Effector CD8-positive, alpha-beta T cell (primary cell): ENCODE measurements around the gene GNG2.
A peak's percentile ranks its signal among the peaks of the same experiment; 100 is the strongest.

ENCODE experiments used
- DNase-seq: peaks from one replicate; lab custom pipeline; 2025; lab: John Stamatoyannopoulos, UW

GNG2 gene

DNA sequence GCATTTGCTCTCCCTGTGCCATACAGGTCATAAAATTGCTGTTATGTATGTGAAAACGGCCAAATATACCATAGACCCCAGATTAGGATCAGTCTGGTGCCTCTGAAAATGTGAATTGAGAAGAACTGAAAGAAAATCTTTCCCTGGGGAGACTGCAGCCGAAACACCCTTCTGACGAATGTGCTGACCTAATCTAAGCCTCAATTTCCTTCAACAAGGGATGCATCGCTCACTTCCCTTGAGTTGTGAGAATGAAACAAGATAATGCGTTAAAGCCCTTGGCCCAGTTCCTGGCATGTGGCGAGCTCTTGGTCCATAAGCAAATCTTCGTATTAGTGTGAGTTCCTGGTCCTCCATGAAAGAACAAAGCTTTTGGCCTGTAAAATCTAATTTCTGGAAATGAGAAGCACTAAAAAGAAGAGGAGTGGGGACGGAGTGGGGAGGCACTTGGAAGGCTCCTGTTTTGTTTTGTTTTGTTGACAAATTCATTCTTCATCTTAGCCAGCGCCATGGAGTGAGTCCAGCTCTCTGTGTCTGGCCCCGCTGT lies 79.4 kb downstream of the GNG2 start:
- DNase-seq, result no peak

DNA sequence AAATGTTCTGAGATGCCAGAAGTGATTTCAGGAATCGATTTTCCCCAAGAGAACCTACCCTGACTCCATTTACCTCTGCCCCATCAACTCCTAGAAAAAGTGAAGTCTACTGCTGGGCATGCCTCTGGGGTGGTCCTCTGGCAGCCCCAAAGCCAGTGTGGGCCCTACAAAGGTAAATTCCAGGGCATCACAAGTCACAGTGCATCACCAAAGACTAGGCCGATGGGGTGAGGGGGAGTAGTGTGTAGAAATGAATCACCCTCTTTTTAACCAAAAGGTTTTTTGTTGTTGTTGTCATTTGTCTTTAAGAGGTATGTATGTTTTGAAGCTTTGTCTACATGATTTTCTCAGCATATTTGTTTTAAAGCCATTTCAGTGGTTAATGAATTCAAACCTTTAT lies 82.6 kb downstream of the GNG2 start:
- no peak for DNase-seq

DNA sequence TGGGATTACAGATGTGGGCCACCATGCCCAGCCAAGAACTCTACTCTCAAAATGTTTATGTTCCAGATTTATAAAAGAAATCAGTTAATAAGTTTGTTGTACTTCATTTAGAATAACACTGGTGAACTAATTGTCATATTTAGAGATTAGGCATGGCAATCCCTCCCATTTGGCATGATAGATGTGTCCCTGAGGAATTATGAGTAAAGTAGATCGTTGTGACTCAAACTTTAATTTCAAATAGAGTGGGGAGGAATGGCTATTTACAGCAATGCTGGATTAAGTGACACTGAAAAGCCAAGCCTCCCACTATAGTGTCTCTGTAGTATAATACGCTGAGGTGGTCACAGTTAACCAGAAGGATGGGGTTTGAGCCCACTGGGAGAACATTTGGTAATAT lies 89.6 kb downstream of the GNG2 start:
- DNase-seq, result no peak

GRCh38 chr14:51951656-51952055 lies 91.2 kb downstream of the GNG2 start:
- DNase-seq, result no peak

- DNase-seq, result no peak
Measured at GRCh38 chr14:51954031-51954430, 93.6 kb downstream of the GNG2 start.

- no peak for DNase-seq
Measured at GRCh38 chr14:51954657-51955056, 94.2 kb downstream of the GNG2 start.

GRCh38 chr14:51957950-51958349 lies 97.5 kb downstream of the GNG2 start:
- no peak for DNase-seq

DNA sequence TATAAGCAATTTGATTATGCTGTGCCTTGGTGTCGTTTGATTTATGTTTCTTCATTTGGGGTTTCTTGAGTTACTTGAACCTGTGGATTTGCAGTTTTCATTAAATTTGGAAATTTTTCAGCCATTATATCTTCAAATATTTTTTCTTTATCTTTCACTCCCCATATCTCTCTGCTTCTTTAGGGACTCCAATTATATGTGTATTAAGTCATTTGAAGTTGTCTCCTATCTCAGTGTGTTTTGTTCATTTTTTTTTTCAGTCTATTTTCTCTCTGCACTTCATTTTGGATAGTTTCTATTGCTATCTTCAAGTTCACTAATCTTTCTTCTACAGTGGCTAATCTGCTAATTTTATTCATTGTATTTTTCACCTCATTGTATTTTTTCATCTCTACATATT lies 99.5 kb downstream of the GNG2 start:
- no peak for DNase-seq

GRCh38 chr14:51960866-51961265 lies 100.5 kb downstream of the GNG2 start:
- DNase-seq, result no peak

DNA sequence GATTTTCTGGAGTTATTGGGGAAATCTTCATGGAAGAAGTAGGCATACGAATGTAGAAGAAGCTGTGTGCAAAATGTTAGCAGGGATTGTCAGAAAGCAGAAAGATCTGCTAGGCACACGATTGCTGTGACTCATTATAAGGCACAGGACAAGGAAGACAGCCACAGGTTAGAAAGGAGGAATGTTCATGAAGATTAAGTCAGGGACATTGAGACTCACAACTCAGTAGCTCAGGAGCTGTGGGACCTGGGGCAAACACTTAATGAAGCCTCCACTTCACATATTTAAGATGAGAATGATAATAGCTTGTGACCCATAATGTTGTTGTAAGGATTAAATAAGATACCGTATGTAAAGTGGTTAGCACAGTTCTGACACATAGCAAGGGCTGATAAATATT lies 102.3 kb downstream of the GNG2 start:
- DNase-seq, result no peak

DNA sequence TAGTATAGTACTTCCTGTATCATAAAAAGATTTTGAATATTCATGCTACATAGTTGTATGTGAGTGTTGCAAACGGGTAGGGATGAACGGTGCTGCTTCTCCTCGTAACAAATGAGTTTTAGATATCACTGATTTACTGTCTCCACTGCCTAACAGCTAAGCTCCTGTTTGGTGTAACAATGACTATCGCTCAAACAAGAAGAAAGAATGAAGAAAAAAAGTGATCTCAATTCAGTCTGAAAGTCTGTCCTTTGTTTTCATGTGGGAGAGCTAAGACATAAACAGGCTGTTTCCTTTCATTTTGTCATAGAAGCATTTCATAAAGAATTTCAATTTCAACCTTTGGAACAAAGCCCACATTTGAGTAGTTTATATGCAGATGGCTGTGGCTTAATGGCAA lies 102.9 kb downstream of the GNG2 start:
- no peak for DNase-seq

- no peak for DNase-seq
Measured at GRCh38 chr14:51967521-51967920, 107.1 kb downstream of the GNG2 start.

GRCh38 chr14:51969852-51970540 lies 109.6 kb downstream of the GNG2 start:
- no peak for DNase-seq

GRCh38 chr14:51972566-51972965 lies 112.2 kb downstream of the GNG2 start:
- DNase-seq, result no peak

DNA sequence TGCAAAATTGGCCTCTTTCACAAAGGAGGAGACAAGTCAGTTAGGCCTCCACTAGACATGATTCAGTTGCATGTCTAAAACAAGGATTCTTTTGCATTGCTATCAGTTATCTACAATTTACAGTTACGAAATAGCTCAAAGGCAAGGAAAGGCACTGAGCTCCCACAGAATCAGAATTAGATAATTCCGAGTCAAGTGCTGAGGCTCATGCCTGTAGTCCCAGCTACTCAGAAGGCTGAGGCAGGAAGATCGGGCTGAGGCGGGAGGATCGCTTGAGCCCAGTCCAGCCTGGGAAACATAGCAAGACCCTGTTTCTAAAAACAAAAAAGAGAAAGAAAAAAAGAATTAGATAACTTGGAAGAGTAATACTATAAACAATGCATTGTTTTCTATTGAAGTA lies 116.7 kb downstream of the GNG2 start:
- DNase-seq, result no peak

DNA sequence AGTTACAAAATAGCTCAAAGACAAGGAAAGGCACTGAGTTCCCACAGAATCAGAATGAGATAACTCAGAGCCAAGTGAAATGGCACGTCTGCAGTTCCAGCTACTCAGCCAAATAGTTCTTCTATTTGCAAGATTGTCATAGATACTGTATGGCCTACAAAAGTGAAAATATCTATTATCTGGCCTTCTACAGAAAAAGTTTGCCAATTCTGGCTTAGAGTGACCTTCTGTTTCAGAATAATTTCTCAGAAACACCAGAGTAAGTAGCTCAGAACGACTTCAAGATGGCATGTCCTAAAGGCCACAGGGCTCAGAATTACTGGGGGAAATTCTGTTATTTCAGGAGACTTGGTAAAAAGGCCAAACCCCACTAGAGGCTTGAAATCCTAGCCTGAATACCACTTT lies 118.3 kb downstream of the GNG2 start:
- no peak for DNase-seq

DNA sequence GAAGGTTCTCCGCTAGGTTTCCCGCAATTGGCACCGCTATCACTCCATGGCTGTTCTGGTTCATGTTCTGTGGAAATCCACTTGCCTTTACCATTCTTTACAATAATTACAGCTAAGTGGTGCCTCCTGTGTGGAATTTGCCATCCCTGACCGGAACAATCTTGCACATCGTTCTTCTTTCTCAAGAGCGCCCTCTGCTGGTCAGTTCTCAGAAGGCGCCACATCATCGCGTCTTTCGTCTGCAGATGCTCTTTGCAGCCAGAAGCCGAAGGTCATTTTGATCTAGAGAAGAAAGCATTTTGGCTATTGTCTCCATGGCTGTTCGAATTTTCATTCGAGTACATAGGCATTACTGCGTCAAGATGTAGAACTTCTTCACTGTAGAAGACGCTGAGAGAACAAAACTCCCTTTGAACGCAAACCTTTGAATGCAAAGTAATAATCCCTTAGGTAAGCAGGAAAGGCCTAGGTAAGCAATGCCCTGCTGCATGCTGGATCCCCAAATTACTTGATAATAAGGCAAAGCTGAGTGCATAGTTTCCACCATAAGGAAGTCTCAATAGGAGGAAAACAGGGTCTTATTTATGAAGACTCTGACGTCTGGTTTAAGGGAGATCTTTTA lies 118.8 kb downstream of the GNG2 start:
- peak; percentile 75 for DNase-seq

DNA sequence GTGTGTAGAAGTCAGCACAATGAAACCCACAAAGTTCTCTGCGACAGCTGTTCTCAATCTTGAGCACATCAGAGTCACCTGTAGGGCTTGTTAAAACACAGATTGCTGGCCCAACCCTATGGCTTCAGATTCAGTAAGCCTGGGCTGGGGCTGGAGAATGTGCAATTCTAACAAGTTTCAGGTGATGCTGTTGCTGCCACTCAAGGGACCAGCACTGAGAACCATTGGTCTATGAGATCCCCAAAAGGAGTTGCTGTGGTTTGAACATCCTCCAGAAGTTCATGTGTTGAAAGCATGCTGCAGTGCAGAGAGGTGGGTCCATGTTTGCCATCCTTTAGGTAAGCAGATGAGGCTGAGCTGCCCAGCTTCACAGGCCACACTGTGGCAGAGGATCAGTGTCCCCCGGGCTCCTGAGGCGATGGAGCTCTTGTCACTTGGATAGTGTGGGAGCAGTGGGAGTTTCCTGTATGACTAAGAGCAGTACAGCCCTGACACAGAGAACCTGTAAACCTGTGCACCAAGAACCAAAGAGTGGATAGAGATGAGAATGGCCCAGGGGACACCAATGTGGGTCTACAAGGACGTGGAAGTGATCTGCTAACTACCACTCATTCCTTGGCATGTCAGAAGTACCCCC lies 120.9 kb downstream of the GNG2 start:
- DNase-seq, result no peak

DNA sequence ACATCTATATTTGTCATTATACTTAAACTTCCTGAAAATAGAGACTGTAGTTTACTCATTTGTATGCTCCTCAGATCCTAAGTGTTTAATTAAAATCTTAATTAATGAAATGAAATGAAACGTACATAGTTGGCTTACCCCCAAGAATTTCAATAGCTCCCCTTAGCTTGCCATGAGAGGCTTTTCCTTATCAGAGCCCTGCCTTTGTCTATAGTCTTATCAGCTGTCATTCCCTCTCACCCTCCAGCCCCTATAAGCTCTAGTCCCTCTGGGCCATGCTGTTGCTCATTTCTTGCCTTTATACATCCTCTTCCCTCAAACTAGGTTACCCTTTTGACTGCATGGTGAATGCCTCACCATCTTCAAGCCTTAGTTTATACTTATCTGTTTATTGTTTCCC lies 127.8 kb downstream of the GNG2 start:
- no peak for DNase-seq

GRCh38 chr14:51989293-51990234 lies 129.2 kb downstream of the GNG2 start, which contains the start of gene RTRAF:
Gene RTRAF, plus strand, starts transcription at chr14:51989546. Its CDS starts 94 bp downstream, at chr14:51989640.
- peak; percentile 83 for DNase-seq

DNA sequence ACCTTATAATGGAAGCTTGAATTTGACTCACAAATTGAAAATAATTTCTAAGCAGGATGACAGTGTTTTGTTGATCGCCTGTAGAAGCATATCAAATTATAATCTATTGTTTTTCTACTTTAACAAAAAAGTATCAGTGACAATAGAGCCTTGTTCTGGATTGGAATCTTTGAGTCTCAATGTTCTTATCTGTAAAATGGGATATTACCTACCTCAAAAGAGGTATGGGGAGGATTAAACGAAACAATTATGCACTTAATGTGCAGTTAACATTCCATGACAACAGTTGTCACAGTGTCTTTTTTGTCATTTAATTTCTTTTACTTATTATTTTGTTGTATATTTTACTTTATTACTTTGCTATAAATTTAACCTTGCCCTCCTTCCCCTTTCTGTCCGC lies 130.1 kb downstream of the GNG2 start:
- no peak for DNase-seq
